CD4-positive, alpha-beta T cell treated with Interleukin-12 subunit alpha and Interleukin-12 subunit beta, for 1 hour (primary cell): ENCODE results near the gene DYNC1I1.

Experiments used
- DNase-seq: peaks from one replicate; pipeline ENCODE4 v3.0.0-alpha.2; 2020

Gene DYNC1I1

GRCh38 chr7:96093435-96093834 is 321.1 kb downstream of the DYNC1I1 start:
- no peak for DNase-seq

GRCh38 chr7:96097835-96098234 is 325.5 kb downstream of the DYNC1I1 start:
- DNase-seq, result no peak

GRCh38 chr7:96100737-96101136 is 328.4 kb downstream of the DYNC1I1 start:
- no peak for DNase-seq

GRCh38 chr7:96102096-96102811 is 329.9 kb downstream of the DYNC1I1 start:
- DNase-seq, result no peak

- no peak for DNase-seq
Measured at GRCh38 chr7:96104984-96105383, 332.6 kb downstream of the DYNC1I1 start.

- DNase-seq, result no peak
Measured at GRCh38 chr7:96111405-96111804, 339.1 kb downstream of the DYNC1I1 start.

GRCh38 chr7:96114190-96114589 is 341.8 kb downstream of the DYNC1I1 start:
- no peak for DNase-seq

- no peak for DNase-seq
Measured at GRCh38 chr7:96116173-96116572, 343.8 kb downstream of the DYNC1I1 start.

GRCh38 chr7:96118449-96119001 is 346.2 kb downstream of the DYNC1I1 start:
- no peak for DNase-seq

- no peak for DNase-seq
Measured at GRCh38 chr7:96120445-96121225, 348.3 kb downstream of the DYNC1I1 start.

- no peak for DNase-seq
Measured at GRCh38 chr7:96121752-96122151, 349.4 kb downstream of the DYNC1I1 start.

- DNase-seq, result no peak
Measured at GRCh38 chr7:96122746-96123145, 350.4 kb downstream of the DYNC1I1 start.

- DNase-seq, result no peak
Measured at GRCh38 chr7:96126382-96126781, 354.0 kb downstream of the DYNC1I1 start.

GRCh38 chr7:96127746-96128145 is 355.4 kb downstream of the DYNC1I1 start:
- DNase-seq, result no peak

GRCh38 chr7:96131525-96131924 is 359.2 kb downstream of the DYNC1I1 start:
- no peak for DNase-seq

- no peak for DNase-seq
Measured at GRCh38 chr7:96135241-96135640, 362.9 kb downstream of the DYNC1I1 start.

GRCh38 chr7:96136600-96137239 is 364.4 kb downstream of the DYNC1I1 start:
- no peak for DNase-seq

- no peak for DNase-seq
Measured at GRCh38 chr7:96143495-96144259, 371.3 kb downstream of the DYNC1I1 start.

GRCh38 chr7:96144260-96144526 is 371.8 kb downstream of the DYNC1I1 start:
- DNase-seq, result no peak
